Effector CD8-positive, alpha-beta T cell (primary cell): ENCODE data around the gene RECQL.
A peak's percentile ranks its signal among the peaks of the same experiment; 100 is the strongest.

Source experiments
- DNase-seq: peaks from one replicate; lab custom pipeline; 2025; lab: John Stamatoyannopoulos, UW
- total RNA-seq, 4 experiments: gene quantifications; one replicate each; lab custom pipeline; 2026; lab: John Stamatoyannopoulos, UW

Gene RECQL
- 151 to 203 (median 174) reads per million in 4 experiments for total RNA-seq

GRCh38 chr12:21501258-21502163, at the start of gene RECQL, which contains the start of gene GOLT1B:
Gene RECQL (minus strand): TSS chr12:21501635. CDS start chr12:21499570, 2,065 bp downstream.
Gene GOLT1B (plus strand): TSS chr12:21501789. CDS start chr12:21501924, 135 bp downstream.
- peak; percentile 89 for DNase-seq

- no peak for DNase-seq
Measured at GRCh38 chr12:21547437-21547836, 46.0 kb upstream of the RECQL start.

GRCh38 chr12:21546716-21547115, 45.3 kb upstream of the RECQL start:
- no peak for DNase-seq

GRCh38 chr12:21545557-21545956, 44.1 kb upstream of the RECQL start:
- no peak for DNase-seq

- DNase-seq, result no peak
Measured at GRCh38 chr12:21543151-21543550, 41.7 kb upstream of the RECQL start.

GRCh38 chr12:21542403-21542802, 41.0 kb upstream of the RECQL start:
- no peak for DNase-seq

- DNase-seq, result no peak
Measured at GRCh38 chr12:21541773-21542172, 40.3 kb upstream of the RECQL start.

- no peak for DNase-seq
Measured at GRCh38 chr12:21539797-21540196, 38.4 kb upstream of the RECQL start.

- DNase-seq, result no peak
Measured at GRCh38 chr12:21538061-21538653, 36.7 kb upstream of the RECQL start.

GRCh38 chr12:21529456-21529855, 28.0 kb upstream of the RECQL start:
- DNase-seq, result no peak

GRCh38 chr12:21528953-21529352, 27.5 kb upstream of the RECQL start:
- DNase-seq, result no peak

- peak; percentile 15 for DNase-seq
Measured at GRCh38 chr12:21527451-21528180, 26.2 kb upstream of the RECQL start.

- DNase-seq, result no peak
Measured at GRCh38 chr12:21526721-21527345, 25.4 kb upstream of the RECQL start.

- DNase-seq, result no peak
Measured at GRCh38 chr12:21526053-21526452, 24.6 kb upstream of the RECQL start, which contains the start of gene SPX. Gene SPX (plus strand): TSS chr12:21526296. CDS start chr12:21526473, 177 bp downstream.

- no peak for DNase-seq
Measured at GRCh38 chr12:21523148-21523547, 21.7 kb upstream of the RECQL start.

- DNase-seq, result no peak
Measured at GRCh38 chr12:21521541-21521940, 20.1 kb upstream of the RECQL start.

- DNase-seq, result no peak
Measured at GRCh38 chr12:21518451-21518850, 17.0 kb upstream of the RECQL start.

- DNase-seq, result no peak
Measured at GRCh38 chr12:21516281-21516680, 14.8 kb upstream of the RECQL start.

GRCh38 chr12:21509768-21510167, 8.3 kb upstream of the RECQL start:
- DNase-seq, result no peak

- DNase-seq, result no peak
Measured at GRCh38 chr12:21507849-21508248, 6.4 kb upstream of the RECQL start.

GRCh38 chr12:21505888-21506287, 4.5 kb upstream of the RECQL start:
- DNase-seq, result no peak

- DNase-seq, result no peak
Measured at GRCh38 chr12:21502872-21503271, 1.4 kb upstream of the RECQL start.
